ENCODE measurements around the gene C2orf80.
"Not testable (repeated sequence)": the region's sequence is repeated elsewhere in the genome, so short reads cannot be mapped to it uniquely, and the experiment has no call there.

- not testable (repeated sequence) for TF ChIP-seq REST (IDR thresholded peaks at IDR 0.05; ENCODE audit: unreplicated experiment); CTCF (conservative IDR thresholded peaks at IDR 0.05; ENCODE audit: low read depth in 2 of 2)
These were observed 65.7 kb downstream of the C2orf80 start, which contains the start of gene CRYGD for GRCh38 chr2:208124013-208124715.

All from GM23338 (cell line).